Right lobe of liver (tissue), 4 donors: ENCODE data around the gene ARCN1.

Experiments
- CTCF ChIP-seq, 4 donors: fragments of 200-600 bp in 3 of 4; fragments of 450-650 bp in 1 of 4; IDR thresholded peaks; one replicate each; pipeline versions ENCODE4 v1.5.1 to v1.8.0; 2016 to 2022; ENCODE audit warnings: antibody characterized with exemption in 4 of 4, mild to moderate bottlenecking in 2 of 4
- POLR2A ChIP-seq: fragments of 450-650 bp; IDR thresholded peaks from one replicate; pipeline ENCODE4 v1.6.1; 2017; ENCODE audit warnings: antibody characterized with exemption, mild to moderate bottlenecking
- donor health status: DM: no; HTN: no; CAD: no.
- donor health status: DM: no; HTN: no; CAD: no.
- donor health status: DM: no; HTN: yes; CAD: no.

- TF ChIP-seq CTCF (IDR thresholded peaks at IDR 0.05) (no peak), POLR2A (no peak)
Observed at GRCh38 chr11:118524757-118525470, 47.3 kb upstream of the ARCN1 start.
